IPS-18a (cell line): ENCODE results near the gene MGP.

Experiments used
- H3K27ac ChIP-seq: one replicate; pipeline ENCODE4 v1.5.1; 2013; ENCODE audit warnings: low read length
- H3K27me3 ChIP-seq: one replicate; pipeline ENCODE4 v1.6.1; 2013; ENCODE audit warnings: mild to moderate bottlenecking, low read length; ENCODE audit not compliant: control insufficient read depth, insufficient read depth
- H3K36me3 ChIP-seq: one replicate; pipeline ENCODE4 v1.6.1; 2013; ENCODE audit warnings: low read depth, low read length; ENCODE audit not compliant: control insufficient read depth
- H3K4me1 ChIP-seq: one replicate; pipeline ENCODE4 v1.6.1; 2013; ENCODE audit warnings: low read depth, low read length; ENCODE audit not compliant: control insufficient read depth
- H3K4me3 ChIP-seq: one replicate; pipeline ENCODE4 v1.5.1; 2013; ENCODE audit warnings: low read length
- H3K9ac ChIP-seq: one replicate; pipeline ENCODE4 v1.6.1; 2013; ENCODE audit warnings: mild to moderate bottlenecking, low read length, moderate library complexity
- H3K9me3 ChIP-seq: one replicate; pipeline ENCODE4 v1.6.1; 2013; ENCODE audit warnings: low read depth, low read length; ENCODE audit not compliant: control insufficient read depth

MGP gene

DNA sequence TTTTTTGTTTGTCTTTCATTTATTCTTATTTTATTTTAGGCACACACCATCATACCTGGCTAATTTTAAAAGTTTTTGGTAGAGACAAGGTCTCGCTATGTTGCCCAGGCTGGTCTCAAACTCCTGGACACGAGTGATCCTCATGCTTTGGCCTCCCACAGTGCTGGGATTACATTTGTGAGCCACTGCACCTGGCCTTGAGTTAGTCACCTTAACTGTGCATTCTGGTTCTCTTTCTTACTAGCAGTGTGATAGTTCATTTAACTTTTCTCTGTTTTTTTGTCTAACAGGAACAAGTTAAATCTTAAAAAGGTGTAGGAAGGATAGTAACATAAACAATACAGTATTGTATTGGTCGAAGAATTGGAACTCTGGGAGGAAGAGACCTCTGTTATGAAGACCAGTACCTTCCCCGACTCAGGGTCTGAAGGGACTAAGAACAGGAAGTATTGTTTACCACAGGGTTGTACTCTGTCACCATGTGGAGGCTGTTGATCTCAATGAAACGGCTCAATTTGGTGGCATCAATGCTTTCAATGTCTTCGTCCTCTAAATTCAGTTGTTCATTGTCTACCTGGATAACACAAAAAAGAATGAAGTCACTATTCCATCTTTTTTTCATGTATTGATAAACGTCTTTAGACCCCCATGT, 34.9 kb upstream of the MGP start:
- Histone ChIP-seq H3K27me3 (no peaks in the 10 kb centered on the region), H3K9ac (no peak overlapping the region), H3K36me3 (no peaks in the 10 kb centered on the region), H3K4me1 (no peaks in the 10 kb centered on the region), H3K9me3 (no peaks in the 10 kb centered on the region), H3K4me3 (no peak overlapping the region), H3K27ac (no peak overlapping the region)

- no peak overlapping the region for H3K4me3 ChIP-seq
- no peaks in the 10 kb centered on the region for H3K4me1 ChIP-seq
- H3K9ac ChIP-seq, result no peak overlapping the region
- no peaks in the 10 kb centered on the region for H3K36me3 ChIP-seq
- H3K27ac ChIP-seq, result no peak overlapping the region
- no peaks in the 10 kb centered on the region for H3K27me3 ChIP-seq
- no peaks in the 10 kb centered on the region for H3K9me3 ChIP-seq
These were observed 33.8 kb upstream of the MGP start for GRCh38 chr12:14919455-14919854.

DNA sequence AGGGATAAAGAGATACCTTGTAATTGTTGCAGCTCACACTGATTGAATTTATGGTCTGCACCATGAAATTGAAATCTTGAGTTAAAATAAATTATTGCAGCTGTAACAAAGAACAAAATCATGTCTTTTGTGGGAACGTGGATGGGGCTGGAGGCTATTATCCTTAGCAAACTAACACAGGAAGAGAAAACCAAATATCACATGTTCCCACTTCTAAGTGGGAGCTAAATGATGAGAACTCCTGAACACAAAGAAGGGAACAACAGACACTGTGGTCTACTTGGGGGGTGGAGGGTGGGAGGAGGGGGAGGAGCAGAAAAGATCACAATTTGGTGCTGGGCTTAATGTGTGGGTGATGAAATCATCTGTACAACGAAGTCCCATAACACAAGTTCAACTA, 30.1 kb upstream of the MGP start:
- Histone ChIP-seq H3K27ac (no peak overlapping the region), H3K36me3 (no peaks in the 10 kb centered on the region), H3K9me3 (no peaks in the 10 kb centered on the region), H3K27me3 (no peaks in the 10 kb centered on the region), H3K4me3 (no peak overlapping the region), H3K9ac (no peak overlapping the region), H3K4me1 (no peaks in the 10 kb centered on the region)

DNA sequence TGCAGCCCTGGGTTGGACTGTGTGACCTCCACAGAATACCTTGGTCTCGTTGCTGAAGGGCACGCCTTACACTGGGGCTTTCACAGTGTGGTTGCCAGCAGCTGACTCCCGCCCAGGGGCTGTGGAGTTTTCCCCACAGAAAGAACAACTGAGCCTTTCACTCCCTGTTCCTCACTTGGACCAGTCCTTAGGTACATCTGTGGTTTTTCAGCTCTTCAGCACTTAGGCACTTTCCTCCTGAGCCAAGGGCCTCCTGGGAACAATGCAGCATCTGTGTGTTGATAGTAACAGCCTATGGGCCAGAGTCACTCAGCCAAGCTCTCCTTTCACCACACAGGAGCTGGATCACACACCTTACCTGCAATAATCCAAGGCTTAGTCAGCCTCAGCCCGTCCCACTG, 27.7 kb upstream of the MGP start:
- no peaks in the 10 kb centered on the region for H3K27me3 ChIP-seq
- no peaks in the 10 kb centered on the region for H3K9me3 ChIP-seq
- no peaks in the 10 kb centered on the region for H3K4me1 ChIP-seq
- no peak overlapping the region for H3K27ac ChIP-seq
- H3K36me3 ChIP-seq, result no peaks in the 10 kb centered on the region
- no peak overlapping the region for H3K9ac ChIP-seq
- H3K4me3 ChIP-seq, result no peak overlapping the region

DNA sequence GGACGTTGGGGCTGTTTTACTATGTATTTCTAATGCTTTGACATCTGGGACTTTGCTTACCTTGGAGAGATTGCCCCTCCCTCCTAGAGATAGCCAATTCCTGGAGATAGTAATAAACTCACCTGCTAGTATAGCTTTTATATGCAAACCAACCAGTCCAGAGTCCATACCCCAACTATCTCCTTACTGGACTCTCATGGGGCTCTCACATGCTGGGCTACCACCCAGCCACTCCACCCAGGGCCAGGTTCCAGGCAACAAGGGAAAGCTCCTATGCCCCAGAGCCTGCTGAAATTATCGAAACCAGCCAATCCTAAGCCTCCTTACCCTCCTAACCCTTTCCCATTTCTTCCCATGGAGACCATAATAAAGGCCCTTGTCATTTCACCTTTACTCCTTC, 25.5 kb upstream of the MGP start:
- no peaks in the 10 kb centered on the region for H3K36me3 ChIP-seq
- H3K27ac ChIP-seq, result no peak overlapping the region
- no peaks in the 10 kb centered on the region for H3K27me3 ChIP-seq
- no peaks in the 10 kb centered on the region for H3K4me1 ChIP-seq
- H3K9ac ChIP-seq, result no peak overlapping the region
- H3K9me3 ChIP-seq, result no peaks in the 10 kb centered on the region
- no peak overlapping the region for H3K4me3 ChIP-seq

GRCh38 chr12:14910090-14910915, 24.6 kb upstream of the MGP start:
- H3K27me3 ChIP-seq, result no peaks in the 10 kb centered on the region
- no peaks in the 10 kb centered on the region for H3K36me3 ChIP-seq
- no peak overlapping the region for H3K4me3 ChIP-seq
- H3K27ac ChIP-seq, result no peak overlapping the region
- no peaks in the 10 kb centered on the region for H3K4me1 ChIP-seq
- H3K9ac ChIP-seq, result no peak overlapping the region
- H3K9me3 ChIP-seq, result no peaks in the 10 kb centered on the region

- no peaks in the 10 kb centered on the region for H3K9me3 ChIP-seq
- no peaks in the 10 kb centered on the region for H3K36me3 ChIP-seq
- H3K4me3 ChIP-seq, result no peak overlapping the region
- no peak overlapping the region for H3K9ac ChIP-seq
- no peaks in the 10 kb centered on the region for H3K27me3 ChIP-seq
- no peaks in the 10 kb centered on the region for H3K4me1 ChIP-seq
- H3K27ac ChIP-seq, result no peak overlapping the region
These were observed 22.3 kb upstream of the MGP start for GRCh38 chr12:14907953-14908352.

GRCh38 chr12:14906114-14906513, 20.5 kb upstream of the MGP start:
- Histone ChIP-seq H3K36me3 (no peaks in the 10 kb centered on the region), H3K27me3 (no peaks in the 10 kb centered on the region), H3K9ac (no peak overlapping the region), H3K27ac (no peak overlapping the region), H3K4me1 (no peaks in the 10 kb centered on the region), H3K4me3 (no peak overlapping the region), H3K9me3 (no peaks in the 10 kb centered on the region)

- no peaks in the 10 kb centered on the region for H3K27me3 ChIP-seq
- no peaks in the 10 kb centered on the region for H3K36me3 ChIP-seq
- H3K4me3 ChIP-seq, result no peak overlapping the region
- no peak overlapping the region for H3K27ac ChIP-seq
- no peaks in the 10 kb centered on the region for H3K9me3 ChIP-seq
- no peak overlapping the region for H3K9ac ChIP-seq
- H3K4me1 ChIP-seq, result no peaks in the 10 kb centered on the region
These were observed 19.8 kb upstream of the MGP start for GRCh38 chr12:14905269-14906004.

DNA sequence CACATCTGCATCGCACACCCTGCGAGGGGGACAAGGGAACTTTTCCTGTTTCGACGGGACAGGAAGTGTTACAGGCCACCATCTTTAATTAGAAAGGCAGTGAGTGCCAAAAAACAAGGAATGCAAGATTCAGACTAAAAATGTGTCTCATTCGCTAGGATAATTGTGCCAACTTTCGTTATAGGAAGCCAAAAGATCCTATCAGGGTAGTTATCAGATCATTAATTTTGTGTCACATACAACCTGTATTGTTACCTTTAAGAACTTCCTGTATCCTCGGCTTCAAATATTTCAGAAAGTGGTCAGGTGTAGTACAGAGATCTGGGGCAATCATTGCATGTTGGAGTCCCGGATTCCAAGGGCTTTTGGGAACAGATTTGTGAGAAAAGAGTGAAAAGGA, 19.2 kb upstream of the MGP start:
- Histone ChIP-seq H3K4me3 (no peak overlapping the region), H3K9me3 (no peaks in the 10 kb centered on the region)

DNA sequence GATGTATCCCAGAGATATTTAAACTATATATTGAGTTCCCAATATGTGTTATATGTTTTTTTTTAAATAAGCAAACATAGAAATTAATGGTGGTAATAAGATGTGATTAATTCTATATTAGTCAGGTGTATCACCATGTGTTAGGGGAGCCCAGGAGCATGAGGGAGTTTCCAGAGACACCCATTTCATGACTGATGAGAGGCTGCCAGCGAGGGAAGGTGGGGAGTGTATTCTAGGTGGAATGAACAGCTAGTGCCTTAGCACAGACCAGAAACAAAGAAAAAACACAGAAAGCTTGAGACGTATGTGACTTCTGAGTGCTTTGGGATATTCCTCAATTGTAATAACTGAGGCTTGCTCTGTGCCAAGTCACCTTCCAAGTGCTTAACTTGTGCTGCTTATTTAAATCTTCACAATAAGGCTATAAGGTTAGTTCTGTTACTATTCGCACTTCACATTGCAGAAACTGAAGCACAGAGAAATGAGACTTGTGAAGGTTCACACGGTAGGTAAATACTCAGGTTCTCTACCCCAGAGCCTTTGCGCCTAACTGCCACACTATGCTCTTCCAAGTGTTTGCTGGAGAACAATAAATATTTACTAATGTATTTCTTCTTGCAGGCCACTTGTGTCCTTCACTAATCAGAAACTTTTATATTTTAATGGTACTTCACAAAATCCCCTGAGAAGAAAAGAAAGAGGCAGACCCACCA, 17.9 kb upstream of the MGP start:
- Histone ChIP-seq H3K4me3 (no peak overlapping the region), H3K9ac (no peak overlapping the region), H3K4me1 (no peaks in the 10 kb centered on the region), H3K36me3 (no peaks in the 10 kb centered on the region), H3K27me3 (no peaks in the 10 kb centered on the region), H3K9me3 (no peaks in the 10 kb centered on the region), H3K27ac (no peak overlapping the region)

More for the DNA sequence above, 19.2 kb upstream of the MGP start:
- H3K27ac ChIP-seq, result no peak overlapping the region
- no peaks in the 10 kb centered on the region for H3K27me3 ChIP-seq
- H3K4me1 ChIP-seq, result no peaks in the 10 kb centered on the region
- no peak overlapping the region for H3K9ac ChIP-seq
- H3K36me3 ChIP-seq, result no peaks in the 10 kb centered on the region
